Testis (tissue), 2 donors: ENCODE results near the gene GJA4.

ENCODE experiments used
- CTCF ChIP-seq, 3 experiments: fragments of 450-650 bp in 2 of 3; fragments of 200-600 bp in 1 of 3; sonication (generic) in 1 of 3; IDR thresholded peaks; one replicate each; pipeline ENCODE4 v1.5.1; 2016 to 2019; ENCODE audit warnings: antibody characterized with exemption in 3 of 3, mild to moderate bottlenecking in 2 of 3, moderate library complexity in 1 of 3
- POLR2A ChIP-seq: fragments of 450-650 bp; IDR thresholded peaks from one replicate; pipeline ENCODE4 v1.6.1; 2017; ENCODE audit warnings: antibody characterized with exemption, mild to moderate bottlenecking, moderate library complexity

- TF ChIP-seq CTCF (IDR thresholded peaks at IDR 0.05) (no peak), POLR2A (no peak)
These were observed 11.0 kb downstream of the GJA4 start for GRCh38 chr1:34803770-34804169.
